Measurements from ENCODE around the gene CALCOCO2.

CALCOCO2 gene

GRCh38 chr17:48904428-48904827, 73.6 kb downstream of the CALCOCO2 start:
- no peak for DNase-seq
- in situ Hi-C loops (cut with MboI; ENCODE audit: low pct_unique_long_range_greater_than_20kb, low sequenced_read_pairs), result no loop called here

DNA sequence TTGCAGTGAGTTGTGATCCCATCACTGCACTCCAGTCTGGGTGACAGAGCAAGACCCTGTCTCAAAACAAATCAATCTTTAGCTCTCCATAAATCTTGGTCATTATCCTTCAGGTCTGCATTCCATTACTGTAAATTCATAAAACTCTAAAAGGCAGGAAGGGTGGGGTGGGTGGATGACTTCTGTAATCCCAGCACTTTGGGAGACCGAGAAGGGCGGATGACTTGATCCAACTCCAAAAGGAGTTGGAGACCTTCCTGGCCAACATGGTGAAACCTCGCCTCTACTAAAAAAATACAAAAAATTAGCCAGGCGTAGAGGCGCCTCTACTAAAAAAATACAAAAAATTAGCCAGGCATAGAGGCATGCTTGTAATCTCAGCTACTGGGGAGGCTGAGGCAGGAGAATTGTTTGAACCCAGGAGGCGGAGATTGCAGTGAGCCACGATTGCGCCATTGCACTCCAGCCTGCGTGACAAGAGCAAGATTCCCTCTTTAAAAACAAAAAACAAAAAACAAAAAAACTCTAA, 75.2 kb downstream of the CALCOCO2 start:
- DNase-seq, result no peak
- in situ Hi-C loops (cut with MboI; ENCODE audit: low pct_unique_long_range_greater_than_20kb, low sequenced_read_pairs), result no loop called here

GRCh38 chr17:48907713-48908046, 76.8 kb downstream of the CALCOCO2 start:
- in situ Hi-C loops (cut with MboI; ENCODE audit: low pct_unique_long_range_greater_than_20kb, low sequenced_read_pairs), result no loop called here
- DNase-seq, result no peak

DNA sequence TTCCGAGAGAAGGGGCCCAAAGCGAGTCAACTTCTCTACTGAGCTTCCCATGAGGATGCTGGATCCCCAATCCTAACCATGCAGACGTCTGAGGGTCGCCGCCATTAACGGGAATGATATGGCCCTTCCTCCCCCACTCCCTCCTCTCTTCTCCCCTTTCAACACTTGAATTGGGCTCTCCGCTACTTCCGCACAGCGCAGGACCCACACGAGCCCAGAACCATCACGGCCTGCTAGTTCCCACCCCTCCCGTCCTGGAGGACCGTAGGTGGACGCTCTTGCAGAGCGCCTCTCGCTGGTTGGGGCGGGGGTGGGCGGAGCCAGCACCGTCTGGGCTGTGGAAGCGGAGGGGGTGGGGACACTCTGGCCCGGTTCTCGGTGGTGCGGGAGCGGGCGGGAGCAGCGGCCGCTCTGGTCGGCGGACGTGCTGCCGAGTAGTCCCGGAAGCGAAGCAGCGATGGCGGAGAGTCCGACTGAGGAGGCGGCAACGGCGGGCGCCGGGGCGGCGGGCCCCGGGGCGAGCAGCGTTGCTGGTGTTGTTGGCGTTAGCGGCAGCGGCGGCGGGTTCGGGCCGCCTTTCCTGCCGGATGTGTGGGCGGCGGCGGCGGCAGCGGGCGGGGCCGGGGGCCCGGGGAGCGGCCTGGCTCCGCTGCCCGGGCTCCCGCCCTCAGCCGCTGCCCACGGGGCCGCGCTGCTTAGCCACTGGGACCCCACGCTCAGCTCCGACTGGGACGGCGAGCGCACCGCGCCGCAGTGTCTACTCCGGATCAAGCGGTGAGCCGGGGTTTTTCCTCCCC, 77.4 kb downstream of the CALCOCO2 start, which contains the start of gene UBE2Z:
TSS of gene UBE2Z (plus strand) at position 361 of the 797 bp plus-strand sequence. CDS start at position 458, 97 bp downstream.
- DNase-seq, result peak; percentile 94
- in situ Hi-C loops (cut with MboI; ENCODE audit: low pct_unique_long_range_greater_than_20kb, low sequenced_read_pairs), result no loop called here

DNA sequence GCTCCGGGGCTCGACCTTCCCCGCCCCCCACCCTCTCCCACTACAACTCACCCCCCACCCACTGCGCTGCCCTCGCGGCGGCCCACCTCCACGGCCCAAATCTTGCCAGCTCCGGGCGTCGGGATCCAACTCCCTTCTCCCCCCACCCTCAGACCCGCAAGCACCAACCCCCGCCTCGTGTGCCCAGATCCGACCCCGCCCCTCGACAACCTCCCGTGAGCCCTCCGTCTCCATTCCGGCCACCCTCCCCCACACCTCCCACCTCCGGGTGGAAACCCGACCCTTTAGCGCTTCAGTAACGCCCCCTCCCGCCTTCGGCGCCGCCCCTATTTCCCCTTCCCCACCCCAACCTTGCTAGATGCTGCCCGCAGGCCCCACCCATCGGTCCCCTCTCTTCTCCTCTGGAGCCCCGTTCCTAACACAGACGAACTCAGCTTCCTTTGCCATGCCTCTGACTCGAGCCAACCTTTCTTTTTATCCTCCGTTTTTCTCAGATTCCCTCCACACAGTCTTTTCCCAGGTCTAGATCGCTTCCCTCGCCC, 78.1 kb downstream of the CALCOCO2 start:
- DNase-seq, result peak; percentile 62
- in situ Hi-C loops (cut with MboI; ENCODE audit: low pct_unique_long_range_greater_than_20kb, low sequenced_read_pairs), result no loop called here

DNA sequence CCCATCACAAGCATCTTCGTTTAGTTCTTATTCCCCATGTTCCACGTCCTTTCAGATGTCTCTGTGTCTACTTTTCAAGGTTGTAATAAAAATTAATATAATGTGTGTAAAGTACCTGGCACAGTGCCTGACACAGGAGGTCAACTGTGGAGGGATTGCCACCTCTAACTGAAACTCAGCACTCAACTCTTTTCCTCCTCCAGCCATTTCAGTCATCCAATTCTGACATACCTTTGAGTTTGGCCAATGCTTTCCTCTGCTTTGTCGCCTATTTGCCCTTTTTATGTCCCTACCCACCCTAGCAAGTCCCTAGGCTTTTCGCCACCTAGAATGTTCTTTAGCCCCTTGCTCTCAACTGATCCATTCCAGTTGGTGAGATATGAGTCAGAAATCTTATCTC, 78.9 kb downstream of the CALCOCO2 start:
- DNase-seq, result no peak
- in situ Hi-C loops (cut with MboI; ENCODE audit: low pct_unique_long_range_greater_than_20kb, low sequenced_read_pairs), result no loop called here

- in situ Hi-C loops (cut with MboI; ENCODE audit: low pct_unique_long_range_greater_than_20kb, low sequenced_read_pairs), result no loop called here
- DNase-seq, result no peak
Observed at GRCh38 chr17:48910370-48910769, 79.5 kb downstream of the CALCOCO2 start.

GRCh38 chr17:48912476-48912875, 81.6 kb downstream of the CALCOCO2 start:
- in situ Hi-C loops (cut with MboI; ENCODE audit: low pct_unique_long_range_greater_than_20kb, low sequenced_read_pairs), result no loop called here
- no peak for DNase-seq

Data from KBM-7 (cell line).